Kasumi-1 (cell line): ENCODE results near the gene LRMDA.
"Not testable (repeated sequence)": the region's sequence is repeated elsewhere in the genome, so short reads cannot be mapped to it uniquely, and the experiment has no call there.

Experiments
- DNase-seq, 2 experiments: peaks; one replicate each; lab custom pipeline; 2025; lab: John Stamatoyannopoulos, UW

LRMDA gene

GRCh38 chr10:75505840-75506506, 74.5 kb downstream of the LRMDA start:
- DNase-seq = no peak

DNA sequence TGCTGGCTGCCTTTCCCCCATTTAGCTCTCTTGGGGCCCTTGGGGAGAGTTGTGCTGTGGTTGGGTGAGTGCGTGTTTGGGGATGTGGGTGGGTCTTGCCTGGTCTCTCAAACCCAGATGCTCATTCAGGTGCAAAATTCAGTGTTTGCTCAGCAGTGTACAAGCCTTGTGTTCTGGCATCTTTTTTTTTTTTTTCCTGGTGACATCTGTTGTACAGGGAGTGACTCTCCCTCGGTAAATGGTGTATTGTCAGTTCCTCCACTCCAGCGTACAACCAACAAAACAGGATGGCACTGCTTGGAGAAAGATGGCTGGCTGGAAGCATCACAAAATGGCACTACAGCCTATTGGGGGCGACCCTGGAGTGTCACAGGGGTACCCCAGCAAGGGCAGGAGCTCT, 75.5 kb downstream of the LRMDA start:
- no peak for DNase-seq

DNA sequence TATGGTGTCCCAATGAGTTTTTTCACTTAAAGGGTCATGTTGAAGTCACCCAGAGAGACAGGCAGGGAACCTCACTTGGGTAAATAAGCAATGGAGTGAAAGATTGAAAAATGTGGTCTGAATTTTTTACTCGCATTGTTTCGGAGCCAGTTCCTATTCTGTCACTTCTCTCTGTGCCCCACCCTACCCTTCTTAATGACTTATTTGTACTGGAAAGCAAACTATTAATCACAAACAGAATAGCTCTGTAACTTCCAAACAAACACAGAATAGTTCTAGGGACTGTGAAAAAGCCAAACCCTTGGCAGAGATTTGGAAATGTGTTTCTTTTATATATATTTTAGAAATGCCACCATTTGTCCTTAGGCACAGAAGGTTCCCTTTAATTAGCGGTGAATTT, 76.0 kb downstream of the LRMDA start:
- DNase-seq = no peak

DNA sequence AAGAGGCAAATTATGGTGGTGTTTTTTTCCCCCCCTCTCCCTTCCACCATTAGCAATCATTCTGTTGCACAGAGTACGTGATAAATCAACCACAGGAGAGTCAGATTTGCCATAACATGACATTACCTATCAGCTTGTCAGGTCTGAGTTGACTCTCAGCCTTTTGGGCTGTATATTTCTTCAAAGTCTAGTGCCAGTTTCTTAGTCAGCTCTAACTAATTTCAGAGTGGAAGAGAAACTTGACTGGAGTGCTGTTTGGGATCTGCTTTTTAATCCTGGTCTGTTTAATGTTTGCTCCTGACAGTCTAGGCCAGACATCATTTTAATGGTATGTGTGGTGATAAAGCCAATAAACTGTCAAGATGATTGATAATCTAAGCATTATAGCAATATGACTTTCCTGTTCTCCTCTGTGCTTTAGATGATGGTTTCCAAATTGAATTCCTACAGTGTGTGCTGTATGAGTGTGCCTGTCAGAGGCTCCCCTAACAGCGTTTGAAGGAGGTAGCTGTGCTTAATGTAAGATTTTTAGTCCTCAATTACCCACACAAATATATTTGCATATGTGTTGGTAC, 76.9 kb downstream of the LRMDA start:
- no peak for DNase-seq

DNA sequence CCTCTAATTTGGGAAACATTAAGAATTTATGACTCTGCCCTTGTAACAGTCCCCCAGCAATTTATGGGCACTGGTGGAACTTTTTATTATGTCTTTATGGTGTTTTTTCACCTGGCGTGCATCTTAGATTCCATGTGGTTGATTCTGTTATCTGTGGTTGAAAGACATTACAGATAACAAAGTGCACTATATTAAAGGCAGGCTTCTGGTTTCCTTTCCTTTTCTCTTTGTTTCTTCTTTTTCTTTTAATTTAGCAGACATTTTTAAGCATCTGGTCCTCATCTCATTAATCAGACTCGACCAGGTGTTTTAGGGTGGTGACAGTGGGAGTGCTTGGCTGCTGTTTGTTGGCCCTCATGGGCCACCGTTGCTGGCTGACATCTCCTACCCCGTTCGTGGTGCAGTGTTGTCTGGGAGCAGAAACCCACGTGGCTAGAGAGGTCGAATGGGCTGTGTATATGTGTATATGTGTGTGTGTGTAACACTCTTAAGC, 77.4 kb downstream of the LRMDA start:
- DNase-seq = no peak

DNA sequence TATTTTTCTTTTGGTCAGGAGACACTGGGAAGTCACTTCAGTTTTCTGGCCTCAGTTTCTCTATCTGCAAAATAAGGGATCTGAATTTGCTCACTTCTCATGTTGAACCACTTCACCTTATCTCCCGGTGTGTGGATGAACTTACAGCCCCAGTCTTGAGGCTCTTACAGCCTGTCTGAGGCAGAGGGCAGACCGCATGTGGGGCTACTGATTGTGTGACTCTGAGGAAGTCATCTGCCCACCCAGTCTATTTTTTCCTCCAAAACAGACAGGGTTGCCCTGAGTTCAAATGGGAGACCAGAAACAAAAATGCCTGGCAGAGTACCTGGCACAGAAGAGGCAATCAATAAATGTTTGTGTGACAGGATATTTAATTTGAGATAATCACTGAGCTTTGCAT, 78.3 kb downstream of the LRMDA start:
- DNase-seq = no peak

DNA sequence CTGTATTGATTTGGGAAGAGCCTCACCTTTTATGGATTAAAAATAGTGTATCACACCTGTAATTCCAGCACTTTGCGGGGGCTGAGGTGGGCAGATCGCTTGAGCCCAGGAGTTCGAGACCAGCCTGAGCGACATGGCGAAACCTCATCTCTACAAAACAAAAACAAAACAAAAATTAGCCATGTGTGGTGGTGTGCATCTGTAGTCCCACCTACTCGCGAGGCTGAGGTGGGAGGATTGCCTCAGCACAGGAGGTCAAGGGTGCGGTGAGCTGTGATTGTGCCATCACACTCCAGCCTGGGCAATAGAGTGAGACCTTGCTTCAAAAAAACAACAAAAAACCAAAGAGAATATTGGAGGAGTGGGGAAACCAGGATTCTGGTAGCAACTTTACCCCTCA, 79.6 kb downstream of the LRMDA start:
- DNase-seq = no peak

DNA sequence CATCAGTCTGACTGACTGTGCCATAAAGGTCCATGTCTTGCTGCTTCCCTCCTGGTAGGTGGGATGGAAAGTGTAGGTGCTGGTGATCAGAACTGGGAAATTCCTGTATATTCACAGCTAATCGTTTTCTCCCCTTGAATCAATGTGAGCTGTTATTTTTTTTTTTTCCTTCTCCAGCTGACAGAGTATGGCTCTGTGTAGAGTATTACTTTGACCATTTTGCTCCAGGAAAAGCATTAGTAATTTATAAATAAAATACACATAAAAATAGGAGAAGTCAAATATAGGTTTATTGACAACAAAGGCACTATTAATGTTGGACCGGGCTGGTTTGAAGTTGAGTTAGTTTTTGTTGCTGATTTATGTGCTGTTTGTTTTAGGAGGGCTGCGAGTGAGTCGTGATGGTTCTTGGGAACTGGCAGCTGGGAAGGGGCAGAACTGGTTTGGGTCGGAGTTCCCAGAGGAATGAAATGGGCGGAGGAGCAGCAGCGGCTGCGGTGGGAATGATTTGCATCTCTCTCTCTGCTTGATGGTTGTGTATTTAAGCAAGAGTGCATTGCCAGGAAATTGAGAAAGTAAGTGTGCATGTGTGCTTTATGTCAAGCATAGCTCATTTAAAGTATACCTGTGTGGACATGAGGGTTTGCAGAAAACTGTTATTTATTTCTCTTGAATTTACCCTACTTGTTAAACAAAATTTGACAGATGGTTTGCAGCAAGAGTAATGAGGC, 80.9 kb downstream of the LRMDA start:
- DNase-seq = no peak

GRCh38 chr10:75513292-75513885, 82.0 kb downstream of the LRMDA start:
- peak in 1 of 2 experiments; percentile 27 for DNase-seq

DNA sequence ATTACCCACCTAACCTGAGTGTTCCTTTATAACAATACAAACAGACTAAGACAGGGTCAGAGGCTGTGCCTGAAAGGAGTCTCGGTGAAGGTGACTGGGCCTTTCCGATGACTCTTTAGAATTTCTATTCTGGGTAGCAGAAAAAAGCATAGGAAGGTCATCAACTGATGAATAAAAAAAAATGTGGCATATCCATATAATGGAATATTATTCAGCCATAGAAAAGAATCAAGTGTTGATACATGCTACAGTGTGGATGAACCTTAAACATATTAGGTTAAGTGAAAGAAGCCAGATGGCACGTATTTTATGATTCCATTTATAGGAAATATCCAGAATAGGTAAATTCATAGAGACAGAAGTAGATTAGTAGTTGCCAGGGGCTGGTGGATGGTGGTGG, 83.4 kb downstream of the LRMDA start:
- DNase-seq = no peak

DNA sequence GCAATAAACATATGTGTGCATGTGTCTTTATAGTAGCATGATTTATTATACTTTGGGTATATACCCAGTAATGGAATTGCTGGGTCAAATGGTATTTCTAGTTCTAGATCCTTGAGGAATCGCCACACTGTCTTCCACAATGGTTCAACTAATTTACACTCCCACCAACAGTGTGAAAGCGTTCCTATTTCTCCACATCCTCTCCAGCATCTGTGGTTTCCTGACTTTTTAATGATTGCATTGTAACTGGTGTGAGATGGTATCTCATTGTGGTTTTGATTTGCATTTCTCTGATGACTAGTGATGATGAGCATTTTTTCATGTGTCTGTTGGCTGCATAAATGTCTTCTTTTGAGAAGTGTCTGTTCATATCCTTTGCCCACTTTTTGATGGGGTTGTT, 84.7 kb downstream of the LRMDA start:
- peak; percentile 65 to 66 for DNase-seq

GRCh38 chr10:75519213-75519612, 87.8 kb downstream of the LRMDA start:
- not testable (repeated sequence) for DNase-seq

- not testable (repeated sequence) for DNase-seq
These were observed 89.9 kb downstream of the LRMDA start for GRCh38 chr10:75521194-75521829.

DNA sequence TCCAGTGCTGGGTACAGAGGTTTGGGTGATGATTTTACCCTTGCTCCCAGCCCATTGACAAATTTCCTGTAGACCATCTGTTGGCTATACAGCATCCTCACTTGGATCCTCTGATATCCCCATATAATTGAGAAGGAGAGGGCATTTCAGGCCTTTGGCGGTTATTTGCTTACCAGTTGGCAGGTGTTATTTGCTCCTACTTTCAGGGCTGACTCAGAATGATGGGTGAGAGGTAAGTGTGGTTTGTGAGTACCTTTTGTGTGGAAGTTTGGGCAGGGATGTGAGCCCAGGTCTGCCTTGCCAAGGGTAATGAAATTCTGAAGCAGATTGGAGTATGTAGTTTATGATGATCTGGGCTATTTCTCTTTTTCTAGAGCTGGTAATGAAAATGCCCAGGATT, 93.6 kb downstream of the LRMDA start:
- no peak for DNase-seq

DNA sequence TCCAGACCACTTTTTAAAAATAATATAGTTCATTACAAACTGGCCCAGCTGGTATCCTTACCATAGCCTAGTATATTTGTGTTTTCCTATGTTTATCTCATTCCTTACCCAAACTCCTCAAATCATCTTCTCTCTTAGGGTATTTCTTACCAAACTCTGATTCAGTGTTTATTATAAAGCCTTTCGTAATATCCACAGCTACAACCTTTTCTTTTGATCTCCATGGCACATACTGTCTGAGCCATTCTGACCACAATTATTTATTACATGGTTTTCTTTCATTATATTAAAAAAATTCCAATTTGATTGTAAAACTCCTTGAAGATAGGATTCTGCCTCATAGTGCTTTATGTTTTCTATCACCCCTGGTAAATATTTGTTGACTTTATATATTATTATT, 94.2 kb downstream of the LRMDA start:
- DNase-seq = no peak

DNA sequence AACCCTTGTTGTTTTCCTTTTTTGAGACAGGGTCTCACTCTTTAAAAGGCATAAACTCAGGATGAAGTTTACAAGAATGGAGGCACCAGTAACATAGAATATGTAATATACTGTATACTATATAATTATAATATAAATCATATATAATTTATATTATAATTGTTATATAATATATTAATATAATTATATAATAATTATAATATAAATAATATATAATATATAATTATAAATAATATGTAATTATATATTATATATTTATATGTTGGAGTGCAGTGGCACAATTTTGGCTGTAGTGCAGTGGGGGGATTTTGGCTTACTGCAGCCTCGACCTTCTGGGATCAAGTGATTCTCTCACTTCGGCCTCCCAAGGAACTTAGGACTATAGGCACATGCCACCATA, 96.1 kb downstream of the LRMDA start:
- DNase-seq = no peak

GRCh38 chr10:75528392-75528791, 97.0 kb downstream of the LRMDA start:
- no peak for DNase-seq

DNA sequence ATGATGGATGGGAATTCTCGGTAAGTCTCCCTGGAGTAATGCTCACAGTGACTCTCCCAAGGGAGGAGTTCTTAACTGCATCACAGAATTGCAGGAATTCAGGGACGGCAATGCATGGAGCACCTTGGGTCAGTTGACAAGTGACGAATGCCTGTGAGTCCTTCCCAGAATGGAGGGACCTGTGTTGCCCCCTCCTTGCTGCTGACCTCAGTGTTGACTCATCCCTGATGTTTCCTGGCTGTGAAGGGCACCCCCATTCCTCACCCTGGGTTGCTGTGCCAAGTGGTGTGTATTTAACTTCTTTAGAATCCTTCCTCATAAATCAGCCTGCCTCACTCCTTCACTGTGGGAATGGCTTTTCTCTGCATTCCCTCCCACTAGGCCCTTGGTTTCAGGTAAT, 98.9 kb downstream of the LRMDA start:
- no peak for DNase-seq

GRCh38 chr10:75531571-75532031, 100.2 kb downstream of the LRMDA start:
- no peak for DNase-seq

GRCh38 chr10:75532253-75532924, 101.0 kb downstream of the LRMDA start:
- no peak for DNase-seq

- no peak for DNase-seq
These were observed 106.7 kb downstream of the LRMDA start for GRCh38 chr10:75538144-75538543.

DNA sequence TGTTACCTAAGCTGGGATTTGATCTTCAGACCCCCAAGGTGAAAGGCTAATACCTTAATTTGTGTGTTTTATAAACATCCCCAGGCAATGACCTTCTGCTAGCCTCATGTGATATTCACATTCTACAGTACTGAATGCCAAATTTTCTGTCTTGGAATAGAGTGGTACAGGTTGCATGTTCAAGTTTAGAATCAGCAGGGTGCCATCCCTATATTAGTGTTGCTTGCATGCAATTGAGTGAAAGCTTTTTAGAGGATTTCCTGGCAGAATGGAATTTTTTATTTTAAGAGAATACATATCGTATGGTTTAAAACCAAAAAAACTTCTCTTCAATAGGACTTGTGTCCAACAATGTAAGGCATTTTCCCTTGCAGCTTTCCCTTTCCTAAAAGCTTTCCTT, 107.3 kb downstream of the LRMDA start:
- DNase-seq = no peak
